ENCODE data around the gene CCNA2.
A peak's percentile ranks its signal among the peaks of the same experiment; 100 is the strongest.

Gene CCNA2

GRCh38 chr4:121801715-121802075 is 22.0 kb downstream of the CCNA2 start:
- no peak for DNase-seq (ENCODE audit: low read depth)

GRCh38 chr4:121800961-121801714 is 22.5 kb downstream of the CCNA2 start, which contains the start of gene EXOSC9:
TSS of gene EXOSC9 (plus strand) at chr4:121801323. CDS start at chr4:121801425, 102 bp downstream.
- peak; percentile 95 for DNase-seq (ENCODE audit: low read depth)

- DNase-seq (ENCODE audit: low read depth), result no peak
Observed at GRCh38 chr4:121800638-121800960, 23.1 kb downstream of the CCNA2 start.

- DNase-seq (ENCODE audit: low read depth), result no peak
Observed at GRCh38 chr4:121799867-121800501, 23.7 kb downstream of the CCNA2 start.

GRCh38 chr4:121799208-121799823 is 24.4 kb downstream of the CCNA2 start:
- no peak for DNase-seq (ENCODE audit: low read depth)

GRCh38 chr4:121796283-121796682 is 27.4 kb downstream of the CCNA2 start:
- DNase-seq (ENCODE audit: low read depth), result peak; percentile 5

- DNase-seq (ENCODE audit: low read depth), result peak; percentile 66
Observed at GRCh38 chr4:121794505-121795188, 29.0 kb downstream of the CCNA2 start.

- no peak for DNase-seq (ENCODE audit: low read depth)
Observed at GRCh38 chr4:121792966-121793365, 30.7 kb downstream of the CCNA2 start.

GRCh38 chr4:121791481-121791880 is 32.2 kb downstream of the CCNA2 start:
- DNase-seq (ENCODE audit: low read depth), result peak; percentile 91

GRCh38 chr4:121790976-121791375 is 32.7 kb downstream of the CCNA2 start:
- DNase-seq (ENCODE audit: low read depth), result peak; percentile 42

GRCh38 chr4:121789960-121790829 is 33.5 kb downstream of the CCNA2 start:
- DNase-seq (ENCODE audit: low read depth), result peak; percentile 85

GRCh38 chr4:121789455-121789854 is 34.2 kb downstream of the CCNA2 start:
- DNase-seq (ENCODE audit: low read depth), result peak; percentile 8

GRCh38 chr4:121788896-121789295 is 34.8 kb downstream of the CCNA2 start:
- peak; percentile 14 for DNase-seq (ENCODE audit: low read depth)

GRCh38 chr4:121786221-121786620 is 37.5 kb downstream of the CCNA2 start:
- no peak for DNase-seq (ENCODE audit: low read depth)

- peak; percentile 31 for DNase-seq (ENCODE audit: low read depth)
Observed at GRCh38 chr4:121785479-121785878, 38.2 kb downstream of the CCNA2 start.

- DNase-seq (ENCODE audit: low read depth), result peak; percentile 99
Observed at GRCh38 chr4:121784975-121785374, 38.7 kb downstream of the CCNA2 start.

GRCh38 chr4:121784401-121784800 is 39.3 kb downstream of the CCNA2 start:
- peak; percentile 22 for DNase-seq (ENCODE audit: low read depth)

GRCh38 chr4:121783210-121783609 is 40.5 kb downstream of the CCNA2 start:
- no peak for DNase-seq (ENCODE audit: low read depth)

- DNase-seq (ENCODE audit: low read depth), result no peak
Observed at GRCh38 chr4:121778991-121779628, 44.6 kb downstream of the CCNA2 start.

- no peak for DNase-seq (ENCODE audit: low read depth)
Observed at GRCh38 chr4:121777625-121778024, 46.1 kb downstream of the CCNA2 start.
